Limb (tissue), 2 donors: ENCODE measurements around the gene MINDY4B.
"Not testable (repeated sequence)": the region's sequence is repeated elsewhere in the genome, so short reads cannot be mapped to it uniquely, and the experiment has no call there.

Experiments used
- DNase-seq, 2 donors: peaks; one replicate each; pipeline ENCODE4 v3.0.0-alpha.2; 2016; ENCODE audit errors: extremely low spot score in 2 of 2

MINDY4B gene

GRCh38 chr3:150899141-150899540, 6.1 kb downstream of the MINDY4B start:
- DNase-seq = no peak

DNA sequence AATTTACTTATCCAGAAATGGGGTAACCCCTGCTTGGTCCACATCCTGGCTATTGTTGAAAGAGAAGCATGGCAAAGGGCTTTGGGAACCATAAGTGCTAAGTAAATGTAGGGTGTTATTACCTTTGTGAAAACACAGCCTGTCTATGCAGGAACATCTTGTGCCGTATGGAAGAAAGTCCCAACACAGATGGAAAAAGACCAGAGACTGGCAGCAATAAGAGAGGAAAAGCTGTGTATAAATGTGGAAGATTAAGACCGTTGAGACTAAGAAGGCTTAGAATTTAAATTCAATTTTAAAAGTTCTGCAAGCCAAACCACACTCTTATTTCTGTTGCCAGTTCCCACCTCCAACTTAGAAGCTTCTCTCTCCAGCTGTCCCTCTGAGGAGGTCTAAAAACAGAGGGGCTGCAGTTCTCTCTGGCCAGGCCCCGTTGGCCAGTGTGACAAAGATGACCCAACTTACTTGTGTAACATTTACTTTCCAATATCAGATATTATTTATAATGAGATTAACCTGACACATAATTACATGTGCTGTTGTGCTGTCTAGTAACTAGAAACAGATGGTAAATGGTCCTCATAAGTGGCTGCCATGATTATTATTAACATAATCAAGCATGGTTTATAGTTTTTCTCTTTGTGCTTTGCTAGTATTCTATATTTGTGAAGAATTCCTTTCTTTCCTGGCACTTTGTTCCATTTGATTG, 7.0 kb downstream of the MINDY4B start:
- no peak for DNase-seq

DNA sequence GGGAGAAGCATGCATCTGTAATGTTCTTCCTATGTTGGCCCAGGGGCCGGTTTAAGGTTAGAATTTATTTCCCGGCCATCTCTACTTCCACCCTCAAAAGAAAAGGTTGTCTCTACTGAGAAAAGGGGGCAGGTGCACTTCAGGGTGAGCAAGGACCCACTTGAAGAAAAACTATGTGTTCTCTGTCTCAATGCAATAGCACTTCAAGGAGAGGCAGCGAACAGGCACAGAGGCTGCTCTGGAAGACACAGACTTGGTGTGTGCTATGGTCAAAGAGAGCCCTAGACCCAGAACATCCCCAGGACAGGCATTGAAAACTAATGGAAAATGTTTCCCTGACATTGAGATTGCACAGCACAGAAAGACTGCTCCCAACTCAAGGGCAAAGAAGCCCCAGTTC, 7.6 kb downstream of the MINDY4B start:
- no peak for DNase-seq

DNA sequence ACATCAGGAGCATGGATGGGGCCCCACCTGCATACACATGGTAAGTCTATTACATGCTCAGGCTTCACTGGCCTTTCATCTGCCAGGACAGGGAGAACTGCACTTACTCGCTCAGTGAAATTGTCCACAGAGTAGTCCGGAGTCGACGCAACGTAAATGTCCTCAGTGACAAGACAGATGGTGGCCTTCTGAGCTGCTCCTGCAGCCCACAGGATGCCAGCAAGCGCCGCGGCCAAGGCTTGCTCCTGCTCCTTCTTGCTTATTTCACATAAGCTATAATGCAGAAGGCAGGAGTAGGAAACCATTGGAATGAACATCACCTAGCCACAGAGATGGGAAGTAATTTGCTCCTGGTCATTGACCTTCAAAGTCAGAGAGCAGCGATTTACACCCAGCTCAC, 14.4 kb downstream of the MINDY4B start:
- DNase-seq = no peak

- DNase-seq = no peak
These were observed 14.9 kb downstream of the MINDY4B start for GRCh38 chr3:150890295-150890694.

GRCh38 chr3:150889106-150889505, 16.1 kb downstream of the MINDY4B start:
- no peak for DNase-seq

DNA sequence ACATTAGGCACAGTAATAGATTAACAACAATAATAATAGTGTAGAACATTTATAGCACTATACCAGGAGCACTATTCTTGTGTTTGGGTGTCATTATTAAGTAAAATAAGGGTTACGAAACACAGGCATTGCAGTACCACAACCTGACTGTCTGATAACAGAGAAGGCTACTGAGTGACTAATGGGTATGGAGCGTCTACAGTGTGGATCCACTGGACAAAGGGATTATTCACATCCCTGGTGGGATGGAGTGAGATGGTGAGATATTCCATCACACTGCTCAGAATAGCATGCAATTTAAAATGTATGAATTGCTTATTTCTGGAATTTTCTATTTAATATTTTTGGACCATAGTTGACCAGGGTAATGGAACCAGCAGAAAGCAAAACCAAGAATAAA, 18.2 kb downstream of the MINDY4B start:
- DNase-seq = no peak

DNA sequence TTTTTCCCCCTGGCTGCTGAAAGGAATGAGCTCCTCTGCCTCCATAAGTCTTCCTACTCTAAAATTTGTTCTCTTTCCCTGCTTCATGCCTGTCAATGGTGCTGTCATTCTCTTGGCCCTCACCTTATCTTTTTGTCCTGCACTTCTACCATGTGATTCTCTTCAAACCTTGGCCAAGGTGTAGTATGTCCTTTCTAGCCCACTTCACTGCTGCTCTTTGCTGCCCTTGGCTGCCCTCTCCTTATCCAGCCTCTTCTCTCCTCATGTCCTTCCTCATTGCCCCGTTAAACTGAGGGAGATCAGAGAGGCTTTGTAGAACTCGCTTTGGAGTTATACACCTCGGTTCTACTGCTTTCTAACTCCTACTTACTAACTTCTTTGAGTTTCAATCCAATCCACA, 19.7 kb downstream of the MINDY4B start:
- DNase-seq = no peak

DNA sequence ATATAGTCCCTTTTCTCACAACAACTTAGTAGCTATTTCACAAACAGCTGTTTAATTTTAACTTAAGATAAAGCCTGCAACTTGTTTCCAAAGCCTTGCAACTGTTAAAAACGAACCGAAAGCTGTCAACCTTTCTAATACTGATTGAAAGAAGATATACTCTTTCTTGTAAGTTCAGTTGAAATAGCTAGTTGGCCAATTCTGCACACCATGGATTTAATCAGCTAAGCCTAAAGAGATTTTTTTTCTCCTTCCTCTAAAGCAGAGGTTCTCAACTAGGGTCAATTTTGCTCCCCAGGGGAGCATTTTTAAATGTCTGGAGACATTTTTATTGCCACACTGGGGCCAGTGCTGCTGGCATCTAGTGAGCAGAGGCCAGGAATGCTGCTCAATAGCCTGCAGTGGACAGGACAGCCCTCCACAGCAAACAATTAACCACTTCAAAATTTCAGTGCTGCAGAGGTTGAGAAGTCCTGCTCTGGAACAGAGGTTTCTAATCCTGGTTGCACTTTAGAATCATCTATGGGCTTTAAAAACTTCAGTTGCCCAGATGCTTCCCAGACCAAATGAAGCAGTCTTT, 26.2 kb downstream of the MINDY4B start:
- DNase-seq = no peak

DNA sequence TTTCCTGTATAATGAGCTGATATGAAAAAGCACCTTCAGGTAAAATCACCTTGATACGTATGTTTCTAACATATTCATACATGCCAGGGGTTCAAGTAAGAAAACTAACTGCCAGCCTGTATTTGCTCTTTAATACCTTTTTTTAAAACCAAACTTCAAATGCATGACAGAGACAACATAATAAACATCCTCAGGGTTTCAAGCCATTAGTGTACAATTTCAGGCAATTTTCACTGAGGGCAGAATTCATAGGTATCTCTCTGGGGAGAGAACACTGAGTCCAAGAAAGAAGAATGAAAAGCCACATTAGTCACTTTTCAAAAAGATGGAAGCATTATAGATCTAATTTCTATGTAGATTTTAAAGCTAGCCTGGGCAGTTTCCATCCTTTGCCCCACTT, 26.9 kb downstream of the MINDY4B start:
- no peak for DNase-seq

- no peak for DNase-seq
These were observed 27.9 kb downstream of the MINDY4B start for GRCh38 chr3:150877303-150877702.

GRCh38 chr3:150876611-150877265, 28.5 kb downstream of the MINDY4B start:
- DNase-seq = no peak

- no peak for DNase-seq
These were observed 29.7 kb downstream of the MINDY4B start for GRCh38 chr3:150875548-150875947.

DNA sequence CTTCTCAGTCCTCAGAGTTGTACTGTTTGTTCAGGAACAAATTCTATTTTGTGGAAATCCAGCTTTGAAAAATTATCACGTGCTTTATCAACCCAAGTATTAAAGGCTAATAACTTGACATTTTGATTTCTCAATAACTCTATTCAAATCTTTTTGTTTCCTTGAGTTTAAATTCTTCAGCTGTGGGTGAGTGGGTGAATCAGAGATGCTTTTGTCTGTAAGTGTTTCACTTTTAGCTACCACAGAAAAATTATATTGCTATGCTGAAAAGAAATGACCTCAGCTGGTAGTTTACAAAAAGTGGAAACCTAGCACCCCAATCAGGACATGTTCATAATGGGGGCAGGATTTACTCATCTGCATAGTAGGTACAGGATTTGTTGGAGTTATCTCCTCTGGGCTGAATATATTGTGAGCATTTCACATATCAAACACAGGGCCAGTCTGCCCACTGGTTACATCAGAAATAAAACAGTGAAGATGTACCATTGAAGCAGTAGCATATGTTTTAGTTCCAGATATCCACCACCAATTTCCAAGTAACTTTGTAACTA, 30.5 kb downstream of the MINDY4B start:
- DNase-seq = no peak

GRCh38 chr3:150871192-150871591, 34.0 kb downstream of the MINDY4B start:
- no peak for DNase-seq

DNA sequence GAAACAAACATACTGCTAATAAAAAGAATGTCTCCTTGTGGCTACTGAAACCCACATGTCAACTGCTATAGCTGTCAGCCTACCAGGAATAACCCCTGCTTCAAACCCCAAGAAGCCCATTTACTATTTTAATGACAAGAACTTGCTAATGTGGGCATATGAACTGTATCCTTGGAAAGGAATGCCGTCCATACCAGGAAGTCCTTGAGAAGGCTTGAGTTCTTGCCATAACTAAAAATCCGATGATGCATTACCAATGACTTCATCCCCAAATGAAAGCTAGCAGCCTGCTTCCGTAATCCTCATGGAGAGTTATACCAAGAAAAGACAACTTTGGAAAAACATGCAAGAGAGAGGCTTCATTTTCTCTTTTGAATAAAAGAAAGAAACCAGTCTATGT, 34.8 kb downstream of the MINDY4B start:
- DNase-seq = peak in 1 of 2 donors; percentile 29

DNA sequence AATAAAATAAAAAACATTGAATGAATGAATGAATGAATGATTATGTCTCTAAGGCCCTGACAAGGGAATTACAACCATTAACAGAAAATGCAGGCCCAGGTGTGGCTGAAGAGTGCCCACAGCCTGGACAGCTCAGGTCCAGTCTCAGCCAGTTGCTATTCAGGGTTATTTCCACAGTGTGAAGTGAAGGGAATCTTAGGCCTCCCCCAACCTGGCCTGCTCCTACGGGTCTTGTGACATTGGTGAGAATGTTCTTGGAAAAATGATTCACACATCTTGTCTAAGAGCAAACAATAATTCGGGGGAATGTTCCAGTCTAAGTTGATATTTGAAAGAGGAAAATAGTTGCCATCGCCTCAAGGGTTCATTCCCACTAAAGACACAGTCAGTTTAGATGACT, 37.0 kb downstream of the MINDY4B start:
- DNase-seq = no peak

GRCh38 chr3:150867434-150867833, 37.8 kb downstream of the MINDY4B start:
- no peak for DNase-seq

GRCh38 chr3:150863921-150864320, 41.3 kb downstream of the MINDY4B start:
- not testable (repeated sequence) for DNase-seq

- no peak for DNase-seq
These were observed 43.4 kb downstream of the MINDY4B start for GRCh38 chr3:150861851-150862250.

DNA sequence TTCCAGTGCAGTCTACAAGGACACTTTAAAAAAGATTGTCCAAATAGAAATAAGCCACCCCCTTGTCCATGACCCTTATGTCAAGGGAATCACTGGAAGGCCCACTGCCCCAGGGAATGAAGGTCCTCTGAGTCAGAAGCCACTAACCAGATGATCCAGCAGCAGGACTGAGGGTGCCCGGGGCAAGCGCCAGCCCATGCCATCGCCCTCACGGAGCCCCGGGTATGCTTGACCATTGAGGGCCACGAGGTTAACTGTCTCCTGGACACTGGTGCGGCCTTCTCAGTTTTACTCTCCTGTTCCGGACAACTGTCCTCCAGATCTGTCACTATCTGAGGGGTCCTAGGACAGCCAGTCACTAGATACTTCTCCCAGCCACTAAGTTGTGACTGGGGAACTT, 47.3 kb downstream of the MINDY4B start:
- not testable (repeated sequence) for DNase-seq

GRCh38 chr3:150850191-150850590, 55.0 kb downstream of the MINDY4B start:
- no peak for DNase-seq

- no peak for DNase-seq
These were observed 56.4 kb downstream of the MINDY4B start for GRCh38 chr3:150848864-150849263.
